H1 (cell line): ENCODE measurements around the gene PRMT1. TPM values are rescaled to one million over a fixed set of nuclear protein-coding genes. Genes with fewer than 3 reads are reported as not detected.

ENCODE experiments used
- CBX8 ChIP-seq: fragments of 300-800, 300-1000 bp; sonication (generic); IDR thresholded peaks from 2 replicates; pipeline ENCODE4 v1.7.1; 2016; ENCODE audit warnings: low read depth, low read length, borderline replicate concordance
- CTBP2 ChIP-seq: IDR thresholded peaks from 2 replicates; pipeline ENCODE4 v1.7.0; 2011; ENCODE audit warnings: borderline replicate concordance, mild to moderate bottlenecking, moderate library complexity, mixed read lengths, low read length; ENCODE audit not compliant: insufficient read depth, insufficient read length
- SIN3A ChIP-seq, 2 experiments: IDR thresholded peaks in 1 of 2; conservative IDR thresholded peaks in 1 of 2; 2 replicates each; pipeline ENCODE4 v1.6.1; 2011 to 2012; ENCODE audit warnings: low read length in 2 of 2, improper control_type of control experiment in 1 of 2, low read depth in 1 of 2, mild to moderate bottlenecking in 1 of 2
- TCF12 ChIP-seq: IDR thresholded peaks from 2 replicates; pipeline ENCODE4 v1.6.1; 2011; ENCODE audit warnings: low read depth, mild to moderate bottlenecking, low read length
- TEAD4 ChIP-seq: IDR thresholded peaks from 2 replicates; pipeline ENCODE4 v1.6.1; 2012; ENCODE audit warnings: low read depth, low read length, inconsistent platforms, mixed read lengths
- polyA plus RNA-seq, 7 experiments: library from polyadenylated mRNA; depleted of rRNA in 3 of 7; stranded (reverse) in 5 of 7; unstranded in 2 of 7; fragments of >200 nt in 5 of 7; fragments of 200-250 nt in 2 of 7; gene quantifications; 1 replicate in 5 of 7; 2 replicates in 1 of 7; 4 replicates in 1 of 7; pipeline versions ENCODE4 v1.2.1 to v1.2.3, GENCODE V29; 2011 to 2013; ENCODE audit warnings: missing spikeins in 2 of 7, mixed read lengths in 2 of 7
- total RNA-seq: library from RNA; stranded (reverse); fragmentation: NEBNext Ultra II Directional; extraction: Animal tissue kit (Norgen Biotek cat#: 25700); gene quantifications from 2 replicates; pipeline ENCODE4 v1.2.1, GENCODE V29; 2021
- TF ChIP-seq, protein P1 (sequence below): IDR thresholded peaks from 2 replicates; pipeline ENCODE4 v1.6.1; 2012; ENCODE audit warnings: inconsistent platforms

Gene PRMT1
- total and polyA plus RNA-seq, 2 of the 8 experiments (the other 6 are each of a cell fraction or from before 2014, with no cell fraction given), result 561 to 1,215 TPM

DNA sequence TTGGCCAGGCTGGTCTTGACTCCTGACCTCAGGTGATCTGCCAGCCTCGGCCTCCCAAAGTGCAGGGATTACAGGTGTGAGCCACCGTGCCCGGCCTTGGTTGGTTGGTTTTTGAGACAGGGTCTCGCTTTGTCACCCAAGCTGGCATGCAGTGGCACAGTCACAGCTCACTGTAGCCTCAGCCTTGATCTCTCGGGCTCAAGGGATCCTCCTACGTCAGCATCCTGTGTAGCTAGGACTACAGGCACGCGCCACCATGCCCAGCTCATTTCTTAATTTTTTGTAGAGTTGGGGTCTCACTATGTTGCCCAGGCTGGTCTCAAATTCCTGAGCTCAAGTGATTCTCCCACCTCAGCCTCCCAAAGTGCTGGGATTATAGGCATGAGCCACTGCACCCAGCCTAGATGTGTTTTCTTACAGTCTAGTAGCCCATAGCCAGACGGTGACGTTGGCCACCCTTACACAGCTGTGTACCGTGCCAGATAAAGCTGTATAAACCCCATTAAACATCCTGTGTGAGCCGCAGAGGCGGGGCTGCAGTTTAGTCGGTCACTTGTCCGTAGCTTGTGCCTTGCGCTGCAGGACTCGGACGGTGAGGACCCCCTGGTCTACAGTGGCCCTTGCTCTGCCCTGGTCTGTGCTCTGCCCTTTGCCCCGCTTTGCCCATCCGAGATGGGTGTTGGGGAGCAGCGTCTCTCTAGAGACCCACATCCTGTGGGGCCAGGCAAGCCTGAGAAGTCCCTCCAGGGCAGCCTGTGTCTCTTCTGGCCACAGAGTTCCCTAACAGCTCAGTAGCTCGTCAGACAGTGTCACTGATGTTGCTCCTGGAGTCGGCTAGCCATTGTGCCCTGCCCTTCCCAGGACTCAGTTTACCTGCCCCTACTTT, 21.3 kb upstream of the PRMT1 start (continued):
- no peak for TF ChIP-seq CTBP2
- TF ChIP-seq CBX8, result no peak
- TF ChIP-seq SIN3A (conservative IDR thresholded peaks at IDR 0.05 in 1 of 2, IDR thresholded peaks at IDR 0.05 in 1 of 2; ENCODE audit: low read depth in 1 of 2, low read length in 2 of 2), result no peak
- TF ChIP-seq TEAD4, result no peak
- no peak for TF ChIP-seq TCF12
- TF ChIP-seq, protein P1, sequence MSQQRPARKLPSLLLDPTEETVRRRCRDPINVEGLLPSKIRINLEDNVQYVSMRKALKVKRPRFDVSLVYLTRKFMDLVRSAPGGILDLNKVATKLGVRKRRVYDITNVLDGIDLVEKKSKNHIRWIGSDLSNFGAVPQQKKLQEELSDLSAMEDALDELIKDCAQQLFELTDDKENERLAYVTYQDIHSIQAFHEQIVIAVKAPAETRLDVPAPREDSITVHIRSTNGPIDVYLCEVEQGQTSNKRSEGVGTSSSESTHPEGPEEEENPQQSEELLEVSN, result no peak
